Breast epithelium (tissue), 3 donors: ENCODE data around the gene TINAGL1.

Experiments used
- CTCF ChIP-seq, 3 donors: fragments of 450-650 bp; IDR thresholded peaks; one replicate each; pipeline ENCODE4 v1.5.1; 2016 to 2017; ENCODE audit warnings: antibody characterized with exemption in 3 of 3, mild to moderate bottlenecking in 3 of 3, moderate library complexity in 3 of 3
- POLR2A ChIP-seq: fragments of 450-650 bp; IDR thresholded peaks from one replicate; pipeline ENCODE4 v1.6.1; 2016; ENCODE audit warnings: antibody characterized with exemption, mild to moderate bottlenecking, moderate library complexity
- POLR2AphosphoS5 ChIP-seq, 3 donors: sonication (generic); formaldehyde crosslinking; IDR thresholded peaks; one replicate each; pipeline ENCODE4 v1.6.1; 2017; ENCODE audit warnings: antibody characterized with exemption in 3 of 3

GRCh38 chr1:31592132-31592531 is 15.8 kb downstream of the TINAGL1 start:
- TF ChIP-seq CTCF (IDR thresholded peaks at IDR 0.05) (no peak), POLR2A (no peak), POLR2AphosphoS5 (IDR thresholded peaks at IDR 0.05) (no peak)
